OCI-M2 (cell line): Measurements from ENCODE around the gene MOB1B.
"Not testable (repeated sequence)": the region's sequence is repeated elsewhere in the genome, so short reads cannot be mapped to it uniquely, and the experiment has no call there.

ENCODE experiments used
- DNase-seq: peaks from one replicate; lab custom pipeline; 2025; ENCODE audit not compliant: unreplicated experiment; lab: John Stamatoyannopoulos, UW

Gene MOB1B

DNA sequence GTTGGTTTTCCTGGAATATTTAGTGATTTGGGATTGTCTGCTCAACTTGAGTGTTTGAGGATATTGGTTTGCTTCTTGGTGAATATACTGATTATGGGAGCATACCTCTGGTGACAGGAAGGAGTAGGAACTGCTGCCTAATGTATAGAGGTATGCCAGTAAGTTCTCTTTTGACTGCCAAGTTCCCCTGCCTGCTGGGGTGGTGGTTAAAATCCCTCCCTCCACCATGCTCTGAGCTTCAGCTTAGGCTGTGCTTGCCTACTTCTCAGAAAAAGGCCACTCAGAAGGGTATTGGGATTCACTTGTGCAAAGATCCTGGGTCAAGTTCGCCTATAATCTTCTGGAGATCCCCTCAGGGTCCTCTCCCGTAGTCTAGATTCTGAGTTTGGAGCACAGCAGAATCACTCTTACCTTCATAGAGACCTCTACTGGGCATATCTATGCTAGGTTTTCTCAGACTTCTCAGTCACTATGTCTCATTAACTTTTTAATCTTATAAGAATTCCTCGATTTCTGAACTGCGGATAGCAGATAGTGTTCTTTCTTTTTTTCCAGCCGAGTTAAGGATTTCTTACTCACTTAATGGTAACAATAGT, 46.6 kb downstream of the MOB1B start:
- no peak for DNase-seq

GRCh38 chr4:70954032-70954431, 51.9 kb downstream of the MOB1B start:
- no peak for DNase-seq

DNA sequence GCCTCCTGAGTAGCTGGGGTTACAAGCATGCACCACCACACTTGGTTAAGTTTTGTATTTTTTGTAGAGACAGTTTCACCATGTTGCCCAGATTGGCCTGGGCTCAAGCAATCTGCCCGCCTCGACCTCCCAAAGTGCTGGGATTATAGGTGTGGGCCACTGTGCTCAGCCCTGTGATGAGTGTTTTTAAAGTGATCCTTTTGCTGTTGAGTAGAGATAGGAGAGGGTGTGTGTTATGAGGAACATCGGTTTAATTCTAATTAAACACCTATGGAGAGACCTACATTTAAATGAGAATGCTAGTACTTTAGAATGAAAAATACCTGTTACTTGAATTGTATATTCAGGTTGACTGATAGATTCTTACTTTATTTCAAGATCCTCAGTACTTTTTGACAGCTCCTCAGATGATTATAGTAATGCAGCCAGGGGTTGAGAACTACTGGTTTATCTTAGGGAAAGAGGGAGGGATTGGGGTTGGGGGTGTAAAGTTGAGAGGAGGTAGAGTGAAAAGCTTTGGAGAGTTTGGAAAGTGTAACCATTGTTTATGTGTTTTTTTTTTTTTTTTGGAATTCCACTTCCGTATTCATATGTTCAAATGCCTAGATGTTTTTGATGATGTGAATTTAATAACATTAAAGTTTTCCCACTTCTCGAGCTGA, 54.5 kb downstream of the MOB1B start:
- DNase-seq: no peak

DNA sequence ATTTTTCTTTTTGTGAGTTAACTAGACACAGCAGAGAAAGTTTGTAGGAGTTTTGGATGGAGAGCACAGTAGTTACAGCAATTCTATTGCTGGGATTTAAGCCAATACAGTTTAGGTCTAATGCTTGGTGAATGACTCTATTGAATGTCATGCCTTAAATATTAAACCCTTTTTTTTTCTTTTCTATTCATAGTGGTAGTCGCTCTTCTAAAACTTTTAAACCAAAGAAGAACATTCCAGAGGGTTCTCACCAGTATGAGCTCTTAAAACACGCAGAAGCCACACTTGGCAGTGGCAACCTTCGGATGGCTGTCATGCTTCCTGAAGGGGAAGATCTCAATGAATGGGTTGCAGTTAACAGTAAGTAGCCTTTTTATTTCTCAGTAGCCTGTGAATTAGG, 56.5 kb downstream of the MOB1B start:
- DNase-seq: no peak

- no peak for DNase-seq
Measured at GRCh38 chr4:70969076-70969475, 66.9 kb downstream of the MOB1B start.

DNA sequence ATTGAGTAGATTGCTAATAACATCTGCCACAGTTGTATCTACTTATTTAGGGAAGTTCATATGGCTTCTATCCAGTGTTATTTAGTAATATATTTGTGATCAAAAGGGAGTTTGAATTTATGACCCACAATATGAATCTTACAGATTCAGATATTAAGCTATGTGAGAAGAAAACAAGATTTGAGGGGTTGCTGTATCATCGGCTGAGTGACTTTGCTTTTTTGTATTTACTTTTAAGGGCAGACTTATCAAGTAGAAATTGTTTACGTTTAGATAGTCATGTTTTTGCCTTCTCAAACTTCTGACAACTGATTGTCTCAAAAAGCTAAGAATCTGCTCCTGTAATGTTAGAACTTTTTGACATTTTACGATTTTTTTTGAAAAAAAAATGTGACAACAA, 74.1 kb downstream of the MOB1B start:
- no peak for DNase-seq

DNA sequence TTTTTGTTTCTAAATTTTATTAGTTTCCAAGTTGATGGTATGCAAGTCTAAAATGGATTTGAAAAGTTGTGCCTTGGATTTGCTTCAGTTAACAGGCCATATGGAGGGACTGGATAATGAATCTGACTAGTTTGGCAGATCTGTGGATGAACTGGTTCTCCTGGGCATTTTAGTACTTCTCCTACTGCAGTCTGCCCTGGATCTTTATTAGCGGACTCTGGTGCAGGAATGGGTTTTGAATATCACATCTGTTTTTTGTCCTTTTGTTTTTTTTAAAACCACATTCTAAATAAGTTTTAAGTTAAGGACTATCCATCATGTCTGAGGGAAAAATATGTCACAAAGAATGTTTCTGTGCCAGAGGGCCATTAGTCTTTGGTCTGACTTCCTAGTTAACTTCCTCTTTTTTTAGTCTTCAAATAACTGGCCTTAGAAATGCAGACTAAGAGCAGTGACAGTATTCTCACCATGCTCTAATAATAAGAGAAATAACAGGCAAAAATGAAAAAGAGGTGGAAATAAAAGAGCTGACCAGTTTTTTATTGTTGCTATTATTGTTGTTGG, 77.4 kb downstream of the MOB1B start:
- no peak for DNase-seq

- DNase-seq: no peak
Measured at GRCh38 chr4:70980196-70980595, 78.0 kb downstream of the MOB1B start.

DNA sequence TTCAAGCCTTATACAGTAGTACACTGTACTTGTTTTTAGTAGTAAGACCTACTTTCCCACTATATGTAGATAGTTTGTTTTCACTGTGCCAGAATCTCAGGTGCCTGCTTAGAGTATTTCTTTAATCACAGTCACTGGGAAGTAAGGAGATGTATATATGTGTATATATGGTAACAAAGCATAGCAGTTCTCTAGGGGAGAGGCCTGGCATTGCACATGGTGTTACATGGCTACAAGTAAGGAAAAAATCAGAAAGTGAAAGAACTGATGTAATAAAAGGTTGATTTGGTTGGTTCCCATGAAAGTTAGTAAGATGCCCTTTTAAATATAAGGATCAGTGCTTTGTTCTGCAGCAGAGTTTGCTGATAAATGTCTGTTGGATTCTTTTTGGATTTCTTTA, 81.9 kb downstream of the MOB1B start:
- DNase-seq: no peak

- DNase-seq: no peak
Measured at GRCh38 chr4:70984589-70984988, 82.4 kb downstream of the MOB1B start.

- DNase-seq: no peak
Measured at GRCh38 chr4:70991596-70991995, 89.4 kb downstream of the MOB1B start.

GRCh38 chr4:70992391-70992881, 90.3 kb downstream of the MOB1B start:
- DNase-seq: no peak

GRCh38 chr4:70993181-70994068, 91.3 kb downstream of the MOB1B start, which contains the start of gene DCK:
Gene DCK, plus strand, starts transcription at chr4:70993649. Its CDS starts 187 bp downstream, at chr4:70993836.
- DNase-seq: peak; percentile 34

DNA sequence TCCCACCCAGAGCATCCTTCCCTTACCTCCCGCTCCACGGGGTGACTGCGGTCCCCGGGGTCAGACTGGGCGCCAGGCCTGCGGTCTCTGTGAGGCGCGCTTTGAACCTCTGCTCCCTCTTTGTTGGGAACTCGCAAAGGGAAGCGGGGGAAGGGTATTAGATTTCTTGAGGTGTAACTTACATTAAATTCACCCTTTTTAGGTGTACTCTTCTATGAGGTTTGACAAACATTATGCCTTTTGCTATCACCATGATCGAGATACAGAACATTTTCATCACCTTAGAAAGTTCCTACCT, 91.8 kb downstream of the MOB1B start:
- DNase-seq: no peak

DNA sequence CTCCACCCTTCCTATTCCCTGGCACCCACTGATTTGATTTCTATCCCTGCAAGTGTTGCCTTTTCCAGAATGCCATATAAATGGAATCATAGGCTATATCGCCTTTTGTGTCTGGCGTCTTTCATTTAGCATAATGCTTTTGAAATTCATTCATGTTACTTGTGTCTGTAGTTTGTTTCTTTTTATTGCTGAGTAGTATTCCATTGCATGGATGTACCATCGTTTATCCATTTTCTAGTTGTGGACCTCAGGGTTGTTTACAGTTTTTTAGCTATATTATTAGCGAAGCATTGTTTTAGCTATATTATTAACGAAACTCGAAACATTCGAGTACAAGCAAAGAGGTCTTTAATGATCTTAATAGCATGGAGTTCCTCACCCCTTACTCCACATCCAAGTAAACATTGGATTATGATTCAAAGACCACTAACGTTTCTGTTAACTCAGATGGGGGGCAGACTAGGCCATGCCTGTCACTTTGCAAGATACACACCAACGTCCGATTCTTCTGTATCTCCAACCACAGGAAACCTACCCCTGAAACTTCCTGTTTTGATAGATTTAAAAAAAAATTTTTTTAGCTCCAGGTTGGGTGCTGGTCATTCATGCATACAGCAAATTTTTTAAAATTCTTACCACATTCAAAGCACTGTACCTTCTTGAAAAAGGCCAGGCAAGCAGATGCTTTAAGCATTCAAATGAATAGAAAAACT, 92.4 kb downstream of the MOB1B start:
- DNase-seq: no peak

DNA sequence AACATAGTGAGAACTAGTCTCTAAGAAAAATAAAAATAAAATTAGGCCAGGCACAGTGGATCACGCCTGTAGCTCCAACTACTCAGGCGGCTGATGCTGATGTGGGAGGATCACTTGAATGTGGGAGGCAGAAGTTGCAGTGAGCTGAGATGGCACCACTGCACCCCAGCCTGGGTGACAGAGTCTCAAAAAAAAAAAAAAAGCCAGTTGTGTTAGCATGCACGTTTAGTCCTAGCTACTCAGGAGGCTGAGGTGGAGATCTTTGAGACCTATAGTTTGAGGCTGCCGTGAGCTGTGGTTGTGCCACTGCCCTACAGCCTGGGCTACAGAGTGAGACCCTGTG, 93.8 kb downstream of the MOB1B start:
- no peak for DNase-seq

GRCh38 chr4:70997036-70997435, 94.9 kb downstream of the MOB1B start:
- no peak for DNase-seq

DNA sequence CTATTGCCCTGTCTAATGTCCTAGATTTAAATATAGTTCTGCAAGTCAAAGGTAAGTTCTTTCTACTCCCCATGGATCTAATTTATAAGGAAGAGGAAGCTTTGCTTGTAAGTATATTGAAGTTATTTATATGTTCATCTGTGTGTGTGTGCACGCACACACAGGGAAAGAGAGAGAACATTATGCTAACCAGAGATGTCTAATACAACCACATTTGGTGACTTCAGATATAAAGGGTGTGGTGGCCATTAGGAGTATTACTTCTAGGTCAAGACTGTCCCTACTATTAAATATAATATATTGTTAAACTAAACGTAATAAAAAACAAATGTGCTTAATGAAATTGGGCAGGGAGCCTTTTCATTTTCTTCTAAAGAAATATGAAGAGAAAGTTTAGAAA, 95.4 kb downstream of the MOB1B start:
- DNase-seq: no peak

DNA sequence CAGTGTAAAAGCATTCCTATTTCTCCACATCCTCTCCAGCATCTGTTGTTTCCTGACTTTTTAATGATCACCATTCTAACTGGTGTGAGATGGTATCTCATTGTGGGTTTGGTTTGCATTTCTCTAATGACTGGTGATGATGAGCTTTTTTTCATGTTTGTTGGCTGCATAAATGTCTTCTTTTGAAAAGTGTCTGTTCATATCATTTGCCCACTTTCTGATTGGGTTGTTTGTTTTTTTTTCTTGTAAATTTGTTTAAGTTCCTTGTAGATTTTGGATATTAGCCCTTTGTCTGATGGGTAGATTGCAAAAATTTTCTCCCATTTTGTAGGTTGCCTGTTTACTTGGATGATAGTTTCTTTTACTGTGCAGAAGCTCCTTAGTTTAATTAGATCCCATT, 97.5 kb downstream of the MOB1B start:
- not testable (repeated sequence) for DNase-seq

- not testable (repeated sequence) for DNase-seq
Measured at GRCh38 chr4:71001363-71001762, 99.2 kb downstream of the MOB1B start.

DNA sequence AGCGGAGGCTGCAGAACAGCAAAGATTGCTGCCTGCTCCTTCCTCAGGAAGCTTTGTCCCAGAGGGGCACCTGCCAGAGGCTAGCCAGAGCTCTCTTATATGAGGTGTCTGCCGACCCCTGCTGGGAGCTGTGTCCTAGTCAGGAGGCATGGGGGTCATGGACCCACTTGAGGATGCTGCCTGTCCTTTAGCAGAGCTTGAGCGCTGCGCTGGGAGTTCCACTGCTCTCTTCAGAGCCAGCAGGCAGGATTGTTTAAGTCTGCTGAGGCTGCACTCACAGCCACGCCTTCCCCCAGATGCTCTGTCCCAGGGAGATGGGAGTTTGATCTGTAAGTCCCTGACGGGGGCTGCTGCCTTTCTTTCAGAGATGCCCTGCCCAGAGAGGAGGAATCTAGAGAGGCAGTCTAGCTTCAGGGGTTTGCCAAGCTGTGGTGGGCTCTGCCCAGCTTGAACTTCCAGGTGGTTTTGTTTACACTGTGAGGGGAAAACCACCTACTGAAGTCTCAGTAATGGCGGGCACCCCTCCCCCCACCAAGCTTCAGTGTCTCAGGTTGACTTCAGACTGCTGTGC, 102.2 kb downstream of the MOB1B start:
- DNase-seq: no peak
